ENCODE measurements around the gene C13orf42. TPM values are rescaled to one million over a fixed set of nuclear protein-coding genes. Genes with fewer than 3 reads are reported as not detected.

C13orf42 gene
- total and polyA plus RNA-seq, 12 donors, result 0.01 TPM; not detected in 11

DNA sequence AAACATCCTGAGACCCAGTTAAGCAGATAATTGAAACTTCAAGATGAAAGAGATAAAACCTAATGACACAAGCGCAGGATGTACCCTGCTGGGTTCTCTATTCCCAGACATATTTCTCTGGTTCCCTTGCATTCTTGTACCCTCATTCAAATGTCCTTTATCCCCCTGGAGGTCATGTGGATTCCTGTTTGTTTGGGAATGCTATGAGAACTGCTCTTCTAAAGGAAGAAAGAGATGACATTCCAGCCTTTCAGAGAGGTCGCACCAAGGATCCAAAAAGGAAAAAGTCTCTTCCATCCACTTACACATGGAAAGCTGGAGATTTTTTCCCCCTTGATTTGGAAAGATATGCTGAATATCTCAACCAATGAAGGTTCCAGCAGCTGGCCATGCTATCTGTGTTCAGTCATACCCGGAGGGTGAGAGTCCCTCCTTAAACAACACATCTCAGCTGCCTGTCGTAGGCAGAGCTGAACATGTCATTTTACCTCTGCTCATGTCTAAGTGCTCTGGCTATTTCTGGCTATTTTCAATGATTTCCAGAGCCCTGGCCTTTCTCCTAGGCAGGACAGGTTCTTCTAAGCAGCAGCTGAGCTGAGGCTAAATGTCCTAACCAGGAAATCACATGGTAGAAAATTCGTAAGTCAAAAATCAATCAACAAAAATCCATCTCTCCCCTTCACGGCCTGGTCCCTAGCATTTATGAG is 52.5 kb downstream of the C13orf42 start:
- Histone ChIP-seq H3K27me3 (no peaks in the 10 kb centered on the region), H3K4me1 (peaks cover 0 to 3% (median 0%) of the 10 kb centered on the region in 9 donors), H3K27ac (no peak overlapping the region), H3K36me3 (no peaks in the 10 kb centered on the region), H3K9me3 (no peaks in the 10 kb centered on the region), H3K4me3 (no peak overlapping the region)
- 73 to 76% methylated on average over 6 of the region's 6 CpGs for WGBS, 2 donors
- TF ChIP-seq, protein P1, sequence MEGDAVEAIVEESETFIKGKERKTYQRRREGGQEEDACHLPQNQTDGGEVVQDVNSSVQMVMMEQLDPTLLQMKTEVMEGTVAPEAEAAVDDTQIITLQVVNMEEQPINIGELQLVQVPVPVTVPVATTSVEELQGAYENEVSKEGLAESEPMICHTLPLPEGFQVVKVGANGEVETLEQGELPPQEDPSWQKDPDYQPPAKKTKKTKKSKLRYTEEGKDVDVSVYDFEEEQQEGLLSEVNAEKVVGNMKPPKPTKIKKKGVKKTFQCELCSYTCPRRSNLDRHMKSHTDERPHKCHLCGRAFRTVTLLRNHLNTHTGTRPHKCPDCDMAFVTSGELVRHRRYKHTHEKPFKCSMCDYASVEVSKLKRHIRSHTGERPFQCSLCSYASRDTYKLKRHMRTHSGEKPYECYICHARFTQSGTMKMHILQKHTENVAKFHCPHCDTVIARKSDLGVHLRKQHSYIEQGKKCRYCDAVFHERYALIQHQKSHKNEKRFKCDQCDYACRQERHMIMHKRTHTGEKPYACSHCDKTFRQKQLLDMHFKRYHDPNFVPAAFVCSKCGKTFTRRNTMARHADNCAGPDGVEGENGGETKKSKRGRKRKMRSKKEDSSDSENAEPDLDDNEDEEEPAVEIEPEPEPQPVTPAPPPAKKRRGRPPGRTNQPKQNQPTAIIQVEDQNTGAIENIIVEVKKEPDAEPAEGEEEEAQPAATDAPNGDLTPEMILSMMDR (IDR thresholded peaks at IDR 0.05), result no peak
- ATAC-seq, result no peak
- no peak for DNase-seq
- intact Hi-C loops (cut with DNase I), result loop anchor here in 1 of 10 donors (10.0 kb wide), 1 partner anchor 1084 kb away; no protein-coding TSS in a partner anchor

DNA sequence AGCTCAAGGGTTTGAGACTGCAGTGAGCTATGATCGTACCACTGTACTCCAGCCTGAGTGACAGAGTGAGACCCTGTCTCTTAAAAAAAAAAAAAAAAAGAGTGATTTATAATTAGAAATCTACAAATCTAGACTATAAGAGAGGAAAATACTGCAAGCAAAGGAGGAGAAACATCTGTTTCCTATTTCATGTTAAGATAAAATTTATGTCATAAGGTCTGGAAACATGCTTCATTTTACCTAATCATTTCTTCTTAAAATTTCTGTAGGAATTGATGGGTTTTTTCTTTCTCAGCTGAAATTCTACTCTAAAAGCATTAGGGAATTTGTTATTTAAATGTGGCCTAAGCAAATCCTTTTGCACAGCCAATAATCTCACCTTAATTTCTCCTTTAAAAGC is 53.2 kb downstream of the C13orf42 start:
- no peak for DNase-seq
- Histone ChIP-seq H3K4me1 (peaks cover 0 to 3% (median 0%) of the 10 kb centered on the region in 9 donors), H3K27me3 (no peaks in the 10 kb centered on the region), H3K4me3 (no peak overlapping the region), H3K36me3 (no peaks in the 10 kb centered on the region), H3K27ac (no peak overlapping the region), H3K9me3 (no peaks in the 10 kb centered on the region)
- ATAC-seq, result no peak
- intact Hi-C loops (cut with DNase I), result loop anchor here in 1 of 10 donors (10.0 kb wide), 1 partner anchor 1083 kb away; no protein-coding TSS in a partner anchor
- TF ChIP-seq, protein P1 (IDR thresholded peaks at IDR 0.05), result no peak
- 79 to 94% methylated on average over 1 of the region's 1 CpG for WGBS, 2 donors

DNA sequence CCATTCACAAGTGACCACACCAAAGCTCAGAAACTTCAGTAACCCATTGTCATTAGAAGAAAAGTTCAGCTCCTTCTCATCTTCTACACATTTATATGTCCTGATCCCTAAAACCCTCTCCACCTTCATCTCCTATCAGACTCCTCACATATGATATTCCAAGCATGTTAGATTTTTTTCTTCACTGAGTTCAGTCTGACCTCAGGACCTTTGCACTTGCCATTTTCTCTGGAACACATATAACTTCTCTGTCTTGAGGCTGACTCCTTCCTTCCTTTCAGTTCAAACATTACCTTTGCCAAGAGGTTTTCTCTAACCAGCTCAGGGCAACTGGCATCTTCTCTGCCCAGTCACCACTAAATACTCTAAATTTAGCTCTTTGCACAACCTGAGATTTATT is 54.1 kb downstream of the C13orf42 start:
- intact Hi-C loops (cut with DNase I), result loop anchor here in 1 of 10 donors (10.0 kb wide), 1 partner anchor 1082 kb away; no protein-coding TSS in a partner anchor
- H3K27me3 ChIP-seq, result no peaks in the 10 kb centered on the region

DNA sequence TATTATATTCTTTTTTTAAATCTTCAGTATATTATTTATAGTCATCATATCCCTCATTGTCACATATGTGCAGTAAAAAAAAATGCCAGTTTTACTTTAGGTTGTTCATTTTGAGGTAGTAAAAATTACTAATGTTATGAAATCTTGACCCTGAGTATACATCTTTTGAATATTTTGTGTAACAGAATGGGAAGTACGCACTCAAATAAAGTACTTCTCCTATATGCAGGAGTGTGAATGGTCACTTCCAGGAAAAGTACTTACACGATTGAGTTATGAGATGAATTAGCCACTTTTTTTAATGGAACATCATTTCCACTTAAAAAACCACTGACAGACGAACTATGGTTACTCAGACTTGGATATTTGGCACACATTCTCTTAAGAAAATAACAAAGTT is 58.5 kb downstream of the C13orf42 start:
- no peaks in the 10 kb centered on the region for H3K9me3 ChIP-seq
- no peak for DNase-seq
- H3K4me1 ChIP-seq, result no peaks in the 10 kb centered on the region
- TF ChIP-seq, protein P1 (IDR thresholded peaks at IDR 0.05), result no peak
- intact Hi-C loops (cut with DNase I), result loop anchor here in 1 of 10 donors (10.0 kb wide), 1 partner anchor 1078 kb away; no protein-coding TSS in a partner anchor
- ATAC-seq, result no peak
- no peaks in the 10 kb centered on the region for H3K27me3 ChIP-seq
- H3K36me3 ChIP-seq, result no peaks in the 10 kb centered on the region
- 65 to 68% methylated on average over 3 of the region's 3 CpGs for WGBS, 2 donors
- H3K4me3 ChIP-seq, result no peak overlapping the region
- no peak overlapping the region for H3K27ac ChIP-seq

More for the DNA sequence above, 54.1 kb downstream of the C13orf42 start:
- H3K9me3 ChIP-seq, result no peaks in the 10 kb centered on the region
- DNase-seq (no peak), ATAC-seq (no peak)
- no peak overlapping the region for H3K27ac ChIP-seq
- TF ChIP-seq, protein P1 (IDR thresholded peaks at IDR 0.05), result no peak
- H3K4me1 ChIP-seq, result peaks cover 0 to 3% (median 0%) of the 10 kb centered on the region in 9 donors
- no peak overlapping the region for H3K4me3 ChIP-seq
- no peaks in the 10 kb centered on the region for H3K36me3 ChIP-seq

Data from heart right ventricle (tissue), 16 donors.